Muscle layer of duodenum (tissue), 2 donors: ENCODE data around the gene CCDC18.
"Not testable (repeated sequence)": the region's sequence is repeated elsewhere in the genome, so short reads cannot be mapped to it uniquely, and the experiment has no call there.

Experiments used
- H3K27ac ChIP-seq: one replicate; pipeline ENCODE4 v1.7.0; 2013; ENCODE audit warnings: mild to moderate bottlenecking, low read length
- H3K27me3 ChIP-seq: one replicate; pipeline ENCODE4 v1.7.0; 2013; ENCODE audit warnings: low read depth, mild to moderate bottlenecking, control low read depth, low read length
- H3K36me3 ChIP-seq, 2 donors: one replicate each; pipeline ENCODE4 v1.7.0; 2013; ENCODE audit warnings: low read length in 2 of 2, control low read depth in 1 of 2, mild to moderate bottlenecking in 1 of 2; ENCODE audit not compliant: insufficient read depth in 2 of 2, control insufficient read depth in 1 of 2
- H3K4me1 ChIP-seq, 2 donors: one replicate each; pipeline ENCODE4 v1.7.0; 2013; ENCODE audit warnings: low read length in 2 of 2, mild to moderate bottlenecking in 2 of 2, control low read depth in 1 of 2, moderate library complexity in 1 of 2; ENCODE audit not compliant: insufficient read depth in 2 of 2, control insufficient read depth in 1 of 2
- H3K4me3 ChIP-seq, 2 donors: one replicate each; pipeline ENCODE4 v1.7.0; 2013; ENCODE audit warnings: low read length in 2 of 2, low read depth in 1 of 2, mild to moderate bottlenecking in 1 of 2
- H3K9me3 ChIP-seq, 2 donors: one replicate each; pipeline ENCODE4 v1.7.0; 2013; ENCODE audit warnings: low read length in 2 of 2, control low read depth in 1 of 2, mild to moderate bottlenecking in 1 of 2; ENCODE audit not compliant: control insufficient read depth in 1 of 2
- donor health status: healthy.

Gene CCDC18

DNA sequence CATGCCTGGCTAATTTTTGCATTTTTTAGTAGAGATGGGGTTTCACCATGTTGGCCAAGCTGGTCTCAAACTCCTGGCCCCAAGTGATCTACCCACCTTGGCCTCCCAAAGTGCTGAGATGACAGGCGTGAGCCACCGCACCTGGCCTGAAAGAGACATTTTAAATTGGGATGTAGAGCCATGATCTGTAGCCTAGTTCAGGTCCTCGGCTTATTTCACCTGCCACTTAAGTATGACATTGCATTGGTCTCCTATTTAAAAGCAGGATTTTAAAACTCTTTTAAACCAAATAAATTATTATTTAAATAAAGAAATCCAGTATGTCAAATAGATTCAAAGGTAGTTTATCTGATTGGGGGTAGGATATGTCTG is 94.7 kb downstream of the CCDC18 start:
- H3K4me3 ChIP-seq, H3K9me3 ChIP-seq, H3K27ac ChIP-seq: not testable (repeated sequence)

GRCh38 chr1:93275634-93276295 is 95.2 kb downstream of the CCDC18 start:
- H3K27me3 ChIP-seq = no peaks in the 10 kb centered on the region
- H3K4me1 ChIP-seq = no peaks in the 10 kb centered on the region
- no peak overlapping the region for H3K4me3 ChIP-seq
- H3K36me3 ChIP-seq = no peaks in the 10 kb centered on the region
- peaks cover 0 to 5% of the 10 kb centered on the region in 2 donors for H3K9me3 ChIP-seq
- no peak overlapping the region for H3K27ac ChIP-seq

More for the DNA sequence above, 94.7 kb downstream of the CCDC18 start:
- not testable (repeated sequence) for H3K36me3 ChIP-seq, H3K4me1 ChIP-seq, H3K27me3 ChIP-seq

DNA sequence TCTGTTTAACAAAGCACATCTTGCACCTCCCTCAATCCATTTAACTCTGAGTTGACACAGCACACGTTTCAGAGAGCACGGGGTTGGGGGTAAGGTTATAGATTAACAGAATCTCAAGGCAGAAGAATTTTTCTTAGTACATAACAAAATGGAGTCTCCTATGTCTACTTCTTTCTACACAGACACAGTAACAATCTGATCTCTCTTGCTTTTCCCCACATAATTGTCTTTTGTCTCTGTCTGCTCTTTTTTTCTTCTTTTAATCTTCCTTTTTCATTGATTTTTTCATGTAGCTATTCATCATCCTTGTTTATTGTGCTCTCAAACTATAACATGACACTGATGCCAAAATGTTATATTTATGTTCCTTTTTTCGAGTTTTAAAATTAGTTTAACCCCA is 97.0 kb downstream of the CCDC18 start:
- not testable (repeated sequence) for H3K27ac ChIP-seq, H3K9me3 ChIP-seq, H3K27me3 ChIP-seq, H3K4me3 ChIP-seq, H3K36me3 ChIP-seq, H3K4me1 ChIP-seq

DNA sequence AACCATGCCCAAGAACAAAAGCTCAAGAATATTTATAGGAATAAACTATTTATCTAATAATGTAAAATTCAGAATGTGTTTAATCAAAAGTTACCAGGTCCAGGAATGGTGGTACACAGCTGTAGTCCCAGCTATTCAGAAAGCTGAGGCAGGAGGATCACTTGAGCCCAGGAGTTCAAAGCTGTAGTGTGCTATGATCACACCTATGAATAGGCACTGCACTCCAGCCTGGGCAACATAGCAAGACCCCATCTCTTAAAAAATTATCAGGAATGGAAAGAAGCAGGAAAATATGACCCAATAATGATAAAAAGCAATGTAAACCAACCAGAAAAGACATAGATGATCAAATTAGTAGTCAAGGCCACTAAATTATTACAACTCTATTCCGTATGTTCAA is 103.0 kb downstream of the CCDC18 start:
- Histone ChIP-seq H3K27me3 (no peaks in the 10 kb centered on the region), H3K4me3 (no peak overlapping the region), H3K36me3 (peaks cover 0 to 8% of the 10 kb centered on the region in 2 donors), H3K4me1 (no peaks in the 10 kb centered on the region), H3K9me3 (peaks cover 0 to 5% of the 10 kb centered on the region in 2 donors), H3K27ac (no peak overlapping the region)

DNA sequence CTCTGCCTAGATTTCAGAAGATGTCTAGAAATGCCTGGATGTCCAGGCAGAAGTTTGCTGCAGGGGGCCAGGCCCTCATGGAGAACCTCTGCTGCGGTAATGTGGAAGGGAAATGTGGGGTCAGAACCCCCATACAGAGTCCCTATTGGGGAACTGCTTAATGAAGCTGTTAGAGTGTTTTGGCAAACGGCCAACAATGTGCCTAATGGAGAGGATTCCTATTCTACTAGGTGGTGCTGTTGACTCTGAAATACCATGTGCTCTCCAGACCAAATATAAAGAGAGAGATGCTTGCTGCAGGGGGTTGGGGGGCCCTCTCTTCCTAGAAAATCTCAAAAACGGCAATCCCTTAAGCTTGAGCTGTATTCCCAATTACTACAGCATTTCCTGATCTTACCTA is 108.0 kb downstream of the CCDC18 start:
- H3K9me3 ChIP-seq = no peaks in the 10 kb centered on the region
- no peaks in the 10 kb centered on the region for H3K4me1 ChIP-seq
- no peak overlapping the region for H3K27ac ChIP-seq
- H3K4me3 ChIP-seq = no peak overlapping the region
- peaks cover 0 to 24% of the 10 kb centered on the region in 2 donors for H3K36me3 ChIP-seq
- H3K27me3 ChIP-seq = no peaks in the 10 kb centered on the region

DNA sequence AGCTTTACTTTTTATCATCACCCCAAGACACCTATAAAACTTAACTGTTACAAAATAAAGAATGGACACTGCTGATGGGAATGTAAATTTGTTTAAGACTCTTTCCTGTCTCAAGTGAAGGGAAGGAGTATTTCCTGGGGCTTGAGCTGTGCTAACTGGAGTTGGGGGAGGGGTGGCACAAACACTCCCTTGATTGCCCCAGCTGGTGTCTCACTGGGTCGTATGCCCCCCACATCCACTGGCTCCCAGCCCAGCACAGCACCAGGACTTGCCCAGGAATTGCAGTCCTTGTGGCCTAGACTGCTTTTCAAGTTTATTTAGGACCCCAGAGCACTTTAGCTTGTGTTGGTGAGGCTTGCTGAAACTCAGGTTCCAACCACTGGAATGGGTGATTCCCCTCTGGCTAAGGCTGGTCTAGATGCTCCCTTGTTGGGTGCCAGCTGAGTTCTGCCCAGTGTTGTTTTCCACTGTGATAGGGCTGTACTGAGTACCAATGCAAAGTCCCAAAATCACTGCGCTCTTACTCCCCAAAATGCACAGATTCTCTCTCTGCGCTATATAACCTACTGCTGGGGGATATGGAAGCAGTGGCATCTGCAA is 116.1 kb downstream of the CCDC18 start:
- Histone ChIP-seq H3K4me1 (no peaks in the 10 kb centered on the region), H3K27ac (no peak overlapping the region), H3K4me3 (no peak overlapping the region), H3K9me3 (no peaks in the 10 kb centered on the region), H3K36me3 (no peaks in the 10 kb centered on the region), H3K27me3 (no peaks in the 10 kb centered on the region)

GRCh38 chr1:93301131-93301530 is 120.6 kb downstream of the CCDC18 start:
- H3K36me3 ChIP-seq = no peaks in the 10 kb centered on the region
- H3K27me3 ChIP-seq = no peaks in the 10 kb centered on the region
- H3K9me3 ChIP-seq = no peaks in the 10 kb centered on the region
- H3K4me1 ChIP-seq = no peaks in the 10 kb centered on the region
- H3K27ac ChIP-seq = no peak overlapping the region
- H3K4me3 ChIP-seq = no peak overlapping the region

DNA sequence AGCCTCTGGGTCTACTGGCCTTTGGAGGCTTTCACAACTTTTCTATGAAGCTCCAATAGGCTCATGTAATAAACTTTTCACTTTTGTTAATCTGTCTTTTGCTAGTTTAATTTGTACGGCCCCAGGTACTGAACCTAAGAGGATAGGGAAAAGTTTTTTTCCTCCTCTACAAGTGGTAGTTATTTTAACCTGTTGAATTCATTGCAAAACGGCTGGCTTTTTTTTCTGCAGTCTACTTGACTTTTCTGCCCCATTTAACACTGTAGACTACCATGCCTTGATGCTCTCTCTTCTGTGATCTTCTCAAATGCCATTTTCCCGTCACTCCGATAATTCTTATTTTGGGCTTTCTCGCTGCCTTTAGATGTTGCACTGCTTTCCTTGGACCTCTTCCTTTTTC is 121.6 kb downstream of the CCDC18 start:
- Histone ChIP-seq H3K9me3 (no peaks in the 10 kb centered on the region), H3K27me3 (no peaks in the 10 kb centered on the region), H3K4me1 (no peaks in the 10 kb centered on the region), H3K4me3 (no peak overlapping the region), H3K36me3 (no peaks in the 10 kb centered on the region), H3K27ac (no peak overlapping the region)

- H3K27me3 ChIP-seq = no peaks in the 10 kb centered on the region
- no peaks in the 10 kb centered on the region for H3K4me1 ChIP-seq
- no peak overlapping the region for H3K27ac ChIP-seq
- no peaks in the 10 kb centered on the region for H3K9me3 ChIP-seq
- H3K4me3 ChIP-seq = no peak overlapping the region
- H3K36me3 ChIP-seq = no peaks in the 10 kb centered on the region
Observed at GRCh38 chr1:93304716-93305138, 124.2 kb downstream of the CCDC18 start.

- Histone ChIP-seq H3K27me3 (no peaks in the 10 kb centered on the region), H3K36me3 (peaks cover 0 to 5% of the 10 kb centered on the region in 2 donors), H3K27ac (no peak overlapping the region), H3K4me3 (no peak overlapping the region), H3K9me3 (no peaks in the 10 kb centered on the region), H3K4me1 (no peaks in the 10 kb centered on the region)
Observed at GRCh38 chr1:93306920-93307319, 126.4 kb downstream of the CCDC18 start.

- Histone ChIP-seq H3K4me3 (no peak overlapping the region), H3K27ac (no peak overlapping the region), H3K36me3 (peaks cover 0 to 5% of the 10 kb centered on the region in 2 donors), H3K9me3 (no peaks in the 10 kb centered on the region), H3K4me1 (no peaks in the 10 kb centered on the region), H3K27me3 (no peaks in the 10 kb centered on the region)
Observed at GRCh38 chr1:93313026-93313425, 132.5 kb downstream of the CCDC18 start.

- Histone ChIP-seq H3K27ac (no peak overlapping the region), H3K36me3 (no peaks in the 10 kb centered on the region), H3K27me3 (no peaks in the 10 kb centered on the region), H3K4me1 (no peaks in the 10 kb centered on the region), H3K4me3 (no peak overlapping the region), H3K9me3 (no peaks in the 10 kb centered on the region)
Observed at GRCh38 chr1:93317207-93317606, 136.7 kb downstream of the CCDC18 start.
